ENCODE data around the gene SPCS2. TPM values are rescaled to one million over a fixed set of nuclear protein-coding genes. Genes with fewer than 3 reads are reported as not detected.

The SPCS2 gene
- total RNA-seq, 2 donors from 2014 or later: 26.7 to 62.3 TPM

DNA sequence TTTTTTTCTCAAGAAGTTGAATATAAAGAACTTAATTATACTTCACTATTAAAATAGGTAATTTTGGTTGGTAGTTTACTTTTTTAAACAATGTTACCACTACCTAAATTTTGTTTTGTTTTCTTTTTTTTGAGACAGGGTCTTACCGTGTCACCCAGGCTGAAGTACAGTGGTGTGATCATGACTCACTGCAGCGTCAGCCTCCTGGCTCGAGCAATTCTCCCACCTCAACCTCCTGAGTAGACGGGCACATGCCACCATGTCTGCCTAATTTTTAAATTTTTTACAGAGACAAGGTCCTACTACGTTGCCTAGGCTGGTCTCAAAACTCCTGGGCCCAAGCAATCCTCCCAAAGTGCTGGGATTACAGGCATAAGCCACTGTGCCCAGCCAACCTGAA lies 17.6 kb downstream of the SPCS2 start:
- H3K4me3 ChIP-seq: no peak overlapping the region
- H3K36me3 ChIP-seq: peaks cover 16% of the 10 kb centered on the region
- ATAC-seq (ENCODE audit: insufficient number of reproducible peaks, low FRiP score, low read depth): no peak
- no peak overlapping the region for H3K27ac ChIP-seq
- TF ChIP-seq, protein P1, sequence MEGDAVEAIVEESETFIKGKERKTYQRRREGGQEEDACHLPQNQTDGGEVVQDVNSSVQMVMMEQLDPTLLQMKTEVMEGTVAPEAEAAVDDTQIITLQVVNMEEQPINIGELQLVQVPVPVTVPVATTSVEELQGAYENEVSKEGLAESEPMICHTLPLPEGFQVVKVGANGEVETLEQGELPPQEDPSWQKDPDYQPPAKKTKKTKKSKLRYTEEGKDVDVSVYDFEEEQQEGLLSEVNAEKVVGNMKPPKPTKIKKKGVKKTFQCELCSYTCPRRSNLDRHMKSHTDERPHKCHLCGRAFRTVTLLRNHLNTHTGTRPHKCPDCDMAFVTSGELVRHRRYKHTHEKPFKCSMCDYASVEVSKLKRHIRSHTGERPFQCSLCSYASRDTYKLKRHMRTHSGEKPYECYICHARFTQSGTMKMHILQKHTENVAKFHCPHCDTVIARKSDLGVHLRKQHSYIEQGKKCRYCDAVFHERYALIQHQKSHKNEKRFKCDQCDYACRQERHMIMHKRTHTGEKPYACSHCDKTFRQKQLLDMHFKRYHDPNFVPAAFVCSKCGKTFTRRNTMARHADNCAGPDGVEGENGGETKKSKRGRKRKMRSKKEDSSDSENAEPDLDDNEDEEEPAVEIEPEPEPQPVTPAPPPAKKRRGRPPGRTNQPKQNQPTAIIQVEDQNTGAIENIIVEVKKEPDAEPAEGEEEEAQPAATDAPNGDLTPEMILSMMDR (IDR thresholded peaks at IDR 0.05): no peak
- no peaks in the 10 kb centered on the region for H3K27me3 ChIP-seq (replicated peaks; ENCODE audit: insufficient read depth)
- no peak for DNase-seq (ENCODE audit: low spot score)
- peaks cover 0 to 10% of the 10 kb centered on the region in 2 donors for H3K4me1 ChIP-seq (ENCODE audit: control insufficient read depth in 1 of 2, low read depth in 2 of 2)
- H3K9me3 ChIP-seq: no peaks in the 10 kb centered on the region

DNA sequence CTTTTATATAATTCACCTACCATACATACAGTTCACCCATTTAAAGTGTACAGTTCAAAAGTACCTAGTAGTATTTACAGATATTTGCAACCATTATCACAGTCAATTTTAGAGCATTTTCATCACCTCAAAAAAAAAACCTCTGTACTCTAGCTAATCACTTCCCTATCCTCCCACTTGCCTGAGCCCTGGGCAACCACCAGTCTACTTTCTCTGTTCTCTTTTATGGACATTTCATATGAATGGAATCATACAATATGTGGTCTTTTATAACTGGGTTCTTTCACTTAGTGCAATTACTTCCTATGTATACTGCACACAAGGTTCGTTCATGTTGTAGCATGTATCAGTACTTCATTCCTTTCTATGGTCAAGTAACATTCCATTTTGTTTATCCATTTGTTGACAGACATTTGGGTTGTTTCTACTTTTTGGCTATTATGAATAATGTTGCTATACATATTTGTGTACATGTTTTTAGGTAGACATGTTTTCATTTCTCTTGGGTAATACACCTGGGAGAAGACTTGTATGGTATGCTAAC lies 21.9 kb downstream of the SPCS2 start:
- ATAC-seq (ENCODE audit: insufficient number of reproducible peaks, low FRiP score, low read depth) (no peak), DNase-seq (ENCODE audit: low spot score) (no peak)
- Histone ChIP-seq H3K9me3 (no peaks in the 10 kb centered on the region), H3K4me1 (ENCODE audit: control insufficient read depth in 1 of 2, low read depth in 2 of 2) (no peaks in the 10 kb centered on the region), H3K27ac (no peak overlapping the region), H3K27me3 (replicated peaks; ENCODE audit: insufficient read depth) (no peaks in the 10 kb centered on the region), H3K36me3 (peaks cover 37% of the 10 kb centered on the region), H3K4me3 (no peak overlapping the region)
- TF ChIP-seq, protein P1 (IDR thresholded peaks at IDR 0.05): no peak

DNA sequence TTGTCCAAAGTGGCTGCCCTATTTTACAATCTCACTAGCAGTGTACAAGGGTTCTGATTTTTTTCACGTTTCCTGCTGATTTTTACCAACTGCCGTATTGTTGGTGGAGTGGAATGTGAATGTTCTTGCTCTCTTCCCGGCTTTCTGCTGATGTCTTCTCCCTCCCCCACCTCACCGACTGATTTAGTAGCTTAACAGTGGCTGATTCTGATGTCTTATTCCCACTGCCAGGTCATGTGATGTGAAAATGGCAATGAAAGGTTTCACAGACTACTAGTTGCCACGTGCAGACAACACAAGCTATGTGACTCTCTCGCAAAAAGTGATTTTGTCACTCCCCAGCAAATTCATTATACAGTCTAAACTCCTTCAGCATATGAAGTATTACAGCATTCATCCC lies 22.4 kb downstream of the SPCS2 start:
- H3K4me3 ChIP-seq: no peak overlapping the region
- no peaks in the 10 kb centered on the region for H3K9me3 ChIP-seq
- ATAC-seq (ENCODE audit: insufficient number of reproducible peaks, low FRiP score, low read depth) (no peak), DNase-seq (ENCODE audit: low spot score) (no peak)
- H3K27ac ChIP-seq: no peak overlapping the region
- no peaks in the 10 kb centered on the region for H3K4me1 ChIP-seq (ENCODE audit: control insufficient read depth in 1 of 2, low read depth in 2 of 2)
- TF ChIP-seq, protein P1 (IDR thresholded peaks at IDR 0.05): no peak
- H3K27me3 ChIP-seq (replicated peaks; ENCODE audit: insufficient read depth): no peaks in the 10 kb centered on the region
- H3K36me3 ChIP-seq: peaks cover 40% of the 10 kb centered on the region

DNA sequence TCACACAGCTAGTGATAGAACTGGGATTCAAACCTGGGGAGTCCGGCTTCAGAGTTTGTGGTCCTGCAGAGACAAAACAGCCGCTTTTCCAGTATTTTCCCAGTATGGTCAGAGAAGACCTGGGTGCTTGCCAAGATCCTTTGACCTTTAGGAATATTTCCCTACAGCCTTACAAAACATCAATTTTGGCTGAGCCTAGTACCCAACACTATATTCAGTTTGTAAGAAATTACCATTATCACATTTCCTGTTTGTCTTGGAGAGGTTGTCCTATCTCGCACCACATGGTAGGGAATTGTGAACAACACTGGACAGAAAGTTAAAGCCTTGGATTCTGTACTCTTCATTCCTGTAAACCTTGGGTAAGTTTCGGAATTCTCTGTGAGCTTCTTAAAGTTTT lies 29.0 kb downstream of the SPCS2 start:
- no peaks in the 10 kb centered on the region for H3K9me3 ChIP-seq
- no peak for DNase-seq (ENCODE audit: low spot score)
- H3K27ac ChIP-seq: no peak overlapping the region
- ATAC-seq (ENCODE audit: insufficient number of reproducible peaks, low FRiP score, low read depth): no peak
- H3K36me3 ChIP-seq: peaks cover 18% of the 10 kb centered on the region
- H3K27me3 ChIP-seq (replicated peaks; ENCODE audit: insufficient read depth): no peaks in the 10 kb centered on the region
- TF ChIP-seq, protein P1 (IDR thresholded peaks at IDR 0.05): no peak
- H3K4me3 ChIP-seq: no peak overlapping the region
- no peaks in the 10 kb centered on the region for H3K4me1 ChIP-seq (ENCODE audit: control insufficient read depth in 1 of 2, low read depth in 2 of 2)

DNA sequence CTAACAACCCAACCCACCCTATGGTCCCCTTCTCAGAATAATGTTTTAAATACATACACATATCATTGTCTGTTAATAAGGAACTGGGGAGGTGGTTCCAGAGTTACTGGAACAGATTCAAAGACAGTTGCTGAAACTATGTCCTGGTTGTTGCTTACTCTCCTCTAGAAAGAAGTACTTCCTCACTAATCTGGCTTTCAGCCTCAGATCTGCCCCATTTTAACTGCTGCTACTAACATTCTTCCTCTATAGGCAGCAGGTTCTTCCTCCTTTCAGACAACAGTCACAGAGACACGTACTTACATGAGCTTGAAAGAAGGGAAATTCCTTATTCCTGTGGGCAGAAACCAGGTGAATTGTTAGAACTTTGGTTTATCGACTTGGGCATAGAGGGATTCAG lies 31.6 kb downstream of the SPCS2 start:
- ATAC-seq (ENCODE audit: insufficient number of reproducible peaks, low FRiP score, low read depth) (no peak), DNase-seq (ENCODE audit: low spot score) (no peak)
- Histone ChIP-seq H3K4me3 (no peak overlapping the region), H3K27me3 (replicated peaks; ENCODE audit: insufficient read depth) (no peaks in the 10 kb centered on the region), H3K36me3 (peaks cover 6% of the 10 kb centered on the region), H3K9me3 (no peaks in the 10 kb centered on the region), H3K4me1 (ENCODE audit: control insufficient read depth in 1 of 2, low read depth in 2 of 2) (no peaks in the 10 kb centered on the region), H3K27ac (no peak overlapping the region)
- TF ChIP-seq, protein P1 (IDR thresholded peaks at IDR 0.05): no peak

Measured in thoracic aorta (tissue), 2 donors.